Fibroblast of the aortic adventitia (primary cell): ENCODE data around the gene RARB. TPM values are rescaled to one million over a fixed set of nuclear protein-coding genes. Genes with fewer than 3 reads are reported as not detected.

Source experiments
- DNase-seq: peaks from one replicate; pipeline ENCODE4 v3.0.0-alpha.2; 2010; ENCODE audit warnings: low read depth
- H3K4me3 ChIP-seq: 2 replicates; pipeline ENCODE4 v1.5.1; 2011; ENCODE audit warnings: low read depth, mild to moderate bottlenecking, control low read depth, low read length, moderate library complexity
- CTCF ChIP-seq: IDR thresholded peaks from 2 replicates; pipeline ENCODE4 v1.5.1; 2011; ENCODE audit warnings: mild to moderate bottlenecking, low read length, control low read depth, inconsistent platforms; ENCODE audit not compliant: insufficient read depth
- total RNA-seq: library from RNA; depleted of rRNA; stranded (reverse); fragments of >200 nt; gene quantifications from 2 replicates; pipeline ENCODE4 v1.2.3, GENCODE V29; 2012; ENCODE audit warnings: low replicate concordance

The RARB gene
- total RNA-seq, 1 donor: 3.1 TPM

DNA sequence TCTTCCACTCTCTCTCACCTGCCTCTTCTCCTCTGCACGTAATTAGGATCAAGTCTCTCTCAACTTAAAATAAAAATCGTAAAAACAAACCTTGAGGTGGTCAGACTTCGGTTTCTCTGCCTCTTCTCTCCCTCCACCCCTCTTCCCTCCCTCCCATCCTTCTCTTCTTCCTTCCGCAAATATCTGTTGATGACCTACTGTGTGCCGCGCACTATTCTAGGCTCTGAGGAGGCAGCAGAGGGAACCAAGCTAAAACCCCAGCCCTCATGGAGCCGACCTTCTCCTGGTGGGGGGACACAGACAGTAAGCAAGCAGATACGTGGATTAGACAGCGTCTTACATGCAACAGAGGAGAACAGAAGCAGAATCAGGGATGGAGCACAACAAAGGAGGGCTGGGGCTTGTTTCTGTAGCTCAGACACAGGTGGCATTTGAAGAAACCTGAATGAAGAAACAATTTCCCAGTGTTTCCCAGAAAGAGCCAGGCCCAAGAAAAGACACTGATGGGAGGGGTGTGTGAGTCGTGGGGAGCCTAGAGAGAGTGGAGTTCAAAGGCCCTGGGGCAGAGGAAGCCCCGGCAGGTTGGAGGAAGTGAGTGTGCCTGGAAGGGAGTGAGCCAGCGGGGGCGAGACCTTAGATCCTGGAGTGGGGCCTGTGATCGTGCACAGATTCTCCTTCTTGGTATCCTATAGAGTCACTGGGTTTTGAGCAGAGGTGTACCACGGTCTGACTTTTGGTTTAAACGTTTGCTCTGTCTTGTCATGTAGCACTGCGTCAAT lies 156.1 kb downstream of the RARB start:
- no peak overlapping the region for H3K4me3 ChIP-seq
- no peak for TF ChIP-seq CTCF
- no peak for DNase-seq

GRCh38 chr3:25585361-25586166 lies 157.5 kb downstream of the RARB start:
- H3K4me3 ChIP-seq: no peak overlapping the region
- TF ChIP-seq CTCF: no peak
- DNase-seq: no peak

DNA sequence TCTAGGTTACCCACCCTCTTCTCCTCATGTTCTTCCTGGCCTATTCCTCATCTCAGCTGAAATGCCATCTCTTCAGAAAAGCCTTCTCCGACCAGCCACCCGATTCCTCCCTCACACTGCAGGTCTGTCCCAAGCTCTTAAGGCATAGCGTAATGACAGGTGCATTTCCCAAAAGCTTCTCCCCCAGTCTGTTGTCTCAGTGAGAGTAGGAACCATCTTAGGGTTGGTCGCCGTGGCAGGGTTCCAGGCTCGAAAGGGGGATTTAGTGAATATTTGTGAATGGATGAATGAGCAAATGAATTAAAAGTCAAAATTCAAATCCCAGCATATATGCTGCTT lies 158.1 kb downstream of the RARB start:
- no peak for DNase-seq
- TF ChIP-seq CTCF: no peak
- H3K4me3 ChIP-seq: no peak overlapping the region

GRCh38 chr3:25586553-25586952 lies 158.5 kb downstream of the RARB start:
- DNase-seq: no peak
- no peak overlapping the region for H3K4me3 ChIP-seq
- no peak for TF ChIP-seq CTCF

- TF ChIP-seq CTCF: no peak
- H3K4me3 ChIP-seq: no peak overlapping the region
- no peak for DNase-seq
Measured at GRCh38 chr3:25587094-25587493, 159.0 kb downstream of the RARB start.

- no peak for DNase-seq
- TF ChIP-seq CTCF: no peak
- H3K4me3 ChIP-seq: no peak overlapping the region
Measured at GRCh38 chr3:25587526-25587925, 159.5 kb downstream of the RARB start.
